Stimulated activated CD8-positive, alpha-beta memory T cell treated with anti-CD3 and anti-CD28 coated beads, Interleukin-7, amount 100 ng/mL, for 4 hours (primary cell): ENCODE measurements around the gene RGCC.
"Not testable (repeated sequence)": the region's sequence is repeated elsewhere in the genome, so short reads cannot be mapped to it uniquely, and the experiment has no call there.

Experiments
- DNase-seq, 2 donors: peaks; one replicate each; pipeline ENCODE4 v3.0.0-alpha.2; 2020; ENCODE audit warnings: low read depth in 2 of 2

The RGCC gene

DNA sequence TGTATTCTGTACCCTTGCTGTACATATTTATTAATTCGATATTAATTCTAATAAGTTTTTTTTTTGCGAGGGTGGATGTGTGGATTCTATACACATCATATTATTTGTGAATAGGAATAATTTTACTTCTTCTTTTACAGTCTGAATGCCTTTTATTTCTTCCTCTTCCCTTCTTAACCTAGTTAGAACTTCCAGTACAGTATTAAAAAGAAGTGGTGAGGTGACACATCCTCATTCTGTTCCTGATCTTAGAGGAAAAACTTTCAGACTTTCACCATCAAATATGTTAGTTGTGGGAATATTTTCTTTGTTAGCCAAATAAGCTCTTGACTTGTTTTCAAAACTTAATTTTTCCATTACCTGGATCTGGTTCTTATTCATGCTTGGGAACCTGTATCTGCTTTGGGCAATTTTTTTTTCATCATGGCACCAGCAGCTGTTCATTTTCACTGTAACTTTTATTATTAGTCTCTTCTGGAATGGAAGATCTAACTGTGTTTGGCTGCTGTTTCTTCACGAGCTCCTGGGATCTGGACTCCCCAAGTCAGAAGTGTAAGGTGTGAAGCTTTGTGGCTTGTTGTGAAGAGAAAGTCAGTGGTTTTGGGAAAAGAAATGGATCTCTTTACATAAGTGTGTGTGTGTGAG, 33.1 kb downstream of the RGCC start:
- DNase-seq, result no peak

GRCh38 chr13:41491436-41491835, 34.1 kb downstream of the RGCC start:
- no peak for DNase-seq

DNA sequence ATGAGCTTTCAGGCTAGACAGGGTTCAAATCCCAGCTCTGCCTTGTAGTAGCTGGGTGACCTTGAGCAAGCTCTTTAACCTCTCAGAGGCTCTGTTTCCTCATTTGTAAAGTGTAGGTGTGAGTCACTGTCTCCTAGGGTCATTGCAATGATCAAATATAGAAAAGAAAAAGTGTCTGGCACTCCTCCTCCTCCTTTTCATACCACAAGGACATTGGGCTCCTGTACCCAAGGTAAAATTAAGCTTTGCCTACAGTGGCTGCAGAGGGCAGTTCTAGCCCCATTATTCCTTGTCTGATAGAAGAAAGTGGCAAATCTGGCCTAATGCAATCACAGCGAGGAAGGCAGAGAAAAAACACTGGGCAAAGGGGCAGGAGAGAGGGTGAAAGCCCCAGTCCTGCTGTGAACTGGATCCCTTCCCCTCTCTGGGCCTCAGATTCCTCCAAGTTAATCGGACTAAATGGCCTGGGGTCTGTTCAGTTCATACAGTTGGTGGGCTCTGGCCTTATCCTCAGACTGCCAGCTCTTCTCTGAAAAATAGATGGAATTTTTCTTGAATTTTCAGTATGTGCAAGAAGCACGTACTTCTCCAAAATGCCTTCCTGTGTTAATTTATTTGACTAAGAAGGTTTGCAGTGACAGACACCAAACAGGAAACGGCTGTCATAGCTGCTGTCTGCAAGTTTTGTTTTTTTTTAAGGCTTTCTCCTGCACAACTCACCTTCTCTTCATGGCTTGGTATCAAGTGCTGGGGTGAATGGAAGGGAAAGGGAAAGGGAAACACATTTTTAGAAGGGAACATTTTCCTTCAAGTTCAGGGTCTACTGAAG, 35.3 kb downstream of the RGCC start:
- DNase-seq, result no peak

- DNase-seq, result no peak
Observed at GRCh38 chr13:41494202-41494601, 36.9 kb downstream of the RGCC start.

- DNase-seq, result no peak
Observed at GRCh38 chr13:41495044-41495443, 37.7 kb downstream of the RGCC start.

GRCh38 chr13:41496420-41497234, 39.3 kb downstream of the RGCC start:
- no peak for DNase-seq

- no peak for DNase-seq
Observed at GRCh38 chr13:41497436-41497835, 40.1 kb downstream of the RGCC start.

- no peak for DNase-seq
Observed at GRCh38 chr13:41499452-41499851, 42.1 kb downstream of the RGCC start.

- DNase-seq, result no peak
Observed at GRCh38 chr13:41500511-41500910, 43.2 kb downstream of the RGCC start.

GRCh38 chr13:41501281-41501680, 43.9 kb downstream of the RGCC start:
- DNase-seq, result no peak

DNA sequence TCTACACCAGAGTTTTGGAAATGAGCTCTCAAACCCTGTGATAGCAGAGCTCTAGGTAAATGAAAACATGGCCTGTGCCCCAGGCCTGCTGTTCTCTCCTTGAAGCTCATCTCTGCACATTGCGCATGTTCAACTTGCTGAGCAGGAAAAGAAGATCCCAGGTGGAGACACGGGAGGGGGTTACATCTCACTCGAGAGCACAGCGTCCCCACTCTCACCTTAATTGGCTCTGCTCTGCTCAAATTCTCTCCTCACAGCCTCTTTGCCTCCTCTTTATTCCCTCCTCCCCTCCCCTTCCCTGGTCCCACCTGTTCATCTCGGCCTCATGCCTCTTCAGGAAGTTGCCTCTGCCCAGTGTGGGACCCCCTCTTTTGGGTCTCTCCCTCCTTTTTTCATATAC, 44.7 kb downstream of the RGCC start:
- DNase-seq, result no peak

DNA sequence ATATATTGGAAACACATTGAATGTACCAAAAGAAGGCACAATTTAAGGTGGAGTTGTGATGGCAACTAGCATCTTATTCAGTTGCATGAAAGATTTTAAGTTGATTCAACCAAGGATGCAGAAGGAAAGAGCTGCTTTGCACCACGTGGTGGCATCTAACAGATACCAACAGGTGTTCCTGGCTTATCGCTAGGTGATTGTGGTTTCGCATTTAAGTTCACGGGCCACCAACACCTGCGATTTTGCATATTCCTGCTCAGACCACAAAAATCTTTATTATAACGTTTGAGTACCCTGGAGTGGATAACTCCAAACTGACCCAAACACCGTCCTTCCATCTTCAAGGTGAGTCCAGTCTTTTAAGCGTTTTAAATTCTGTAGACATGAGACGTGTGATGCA, 45.3 kb downstream of the RGCC start:
- DNase-seq, result no peak

DNA sequence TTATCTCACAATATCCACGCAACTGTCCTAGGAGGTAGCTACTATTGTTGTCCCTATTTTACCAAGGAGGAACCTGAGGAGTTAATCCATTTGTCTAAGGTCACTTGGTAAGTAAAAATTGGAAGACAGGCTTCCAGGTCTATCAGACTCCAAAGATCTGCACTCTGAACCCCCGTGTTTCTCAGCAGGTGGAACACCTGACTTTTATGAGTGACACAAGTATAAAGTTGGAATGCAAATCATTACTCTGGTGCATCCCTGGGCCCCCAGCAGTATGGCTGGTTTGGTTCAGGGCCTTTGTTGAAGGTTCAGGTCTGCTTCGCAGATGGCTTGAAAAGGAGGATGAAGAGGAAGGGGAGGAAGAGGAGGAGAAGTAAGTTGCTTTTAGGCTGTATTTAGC, 46.0 kb downstream of the RGCC start:
- no peak for DNase-seq

GRCh38 chr13:41504657-41505056, 47.3 kb downstream of the RGCC start:
- not testable (repeated sequence) for DNase-seq

DNA sequence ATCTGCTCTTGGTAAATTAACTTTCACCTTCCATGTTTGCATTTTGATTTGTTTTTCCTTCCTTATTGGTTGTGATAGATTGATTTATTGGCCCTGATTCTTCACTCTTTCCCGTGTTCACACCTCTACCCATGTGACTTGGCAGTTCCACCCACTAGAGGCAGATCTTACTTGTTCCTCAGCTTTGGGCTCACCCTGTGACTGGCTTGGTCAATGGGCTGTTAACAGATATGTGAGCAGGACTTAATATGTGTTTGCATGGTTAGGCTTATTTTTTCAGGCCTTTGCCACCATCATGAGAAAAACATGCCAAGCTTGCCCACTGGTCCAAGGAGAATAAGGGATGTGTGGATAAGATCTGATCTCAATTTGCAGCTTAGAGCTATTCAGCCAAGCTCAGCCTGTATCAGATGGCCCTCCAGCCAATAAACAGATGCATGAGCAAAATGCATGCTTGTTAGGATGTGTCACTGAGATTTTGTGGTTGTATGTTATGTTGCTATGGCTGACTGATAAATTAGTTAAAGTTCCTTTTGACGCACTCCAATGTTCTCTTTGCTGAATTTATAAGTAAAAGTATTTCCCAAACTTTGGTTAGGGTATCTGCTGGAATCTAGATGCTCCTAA, 48.0 kb downstream of the RGCC start:
- DNase-seq, result no peak

DNA sequence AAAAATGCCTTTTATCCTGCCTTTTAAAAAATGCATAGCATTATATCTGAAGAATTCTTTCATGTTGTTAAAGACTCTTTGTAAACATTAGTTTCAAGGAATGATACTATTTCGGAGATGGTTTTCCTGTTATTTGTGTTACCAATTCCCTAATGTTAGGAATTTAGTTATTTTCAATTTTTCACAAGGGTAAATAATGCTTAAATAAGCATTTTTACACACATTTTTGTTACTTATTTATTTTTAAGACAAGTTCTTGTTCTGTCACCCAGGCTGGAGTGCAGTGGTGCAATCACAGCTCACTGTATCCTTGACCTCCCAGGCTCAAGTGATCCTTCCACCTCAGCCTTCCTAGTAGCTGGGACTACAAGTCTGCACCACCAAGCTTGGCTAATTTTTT, 49.0 kb downstream of the RGCC start:
- DNase-seq, result no peak

DNA sequence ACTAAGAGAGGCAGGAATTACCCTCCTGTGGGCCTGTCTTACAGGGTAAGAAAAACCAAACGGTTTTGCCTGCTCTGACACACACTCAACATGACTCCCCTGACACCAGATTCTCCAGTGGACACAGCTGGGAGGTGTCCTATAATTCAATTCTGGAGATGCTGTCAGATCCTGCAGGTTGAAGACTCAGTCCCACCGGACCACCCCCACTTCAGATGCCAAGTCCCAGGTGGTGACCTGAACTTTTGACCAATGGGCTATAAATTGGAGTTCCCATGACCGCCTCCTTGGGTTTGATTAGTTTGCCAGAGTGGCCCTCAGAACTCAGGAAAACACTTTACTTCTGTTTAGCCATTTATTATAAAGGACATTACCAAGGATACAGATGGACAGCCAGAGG, 52.6 kb downstream of the RGCC start:
- DNase-seq, result no peak

DNA sequence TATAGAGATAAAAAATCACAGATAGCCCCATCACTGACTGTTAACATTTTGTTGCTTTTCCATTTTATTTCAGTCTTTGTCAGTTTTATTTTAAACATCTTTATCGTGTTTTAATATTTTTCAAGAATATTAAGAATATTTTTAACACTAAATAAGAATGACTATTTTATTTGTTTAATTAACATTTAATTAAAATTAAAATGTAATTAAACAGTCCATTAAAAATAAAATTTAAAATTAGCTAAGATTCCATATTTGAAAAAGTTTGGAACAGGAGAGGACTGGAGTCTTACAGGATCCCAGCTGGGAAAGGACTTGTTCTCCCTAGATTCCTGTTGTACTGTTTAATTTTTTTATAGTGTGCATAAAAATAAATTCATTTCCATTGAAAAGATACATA, 54.5 kb downstream of the RGCC start:
- DNase-seq, result no peak

- no peak for DNase-seq
Observed at GRCh38 chr13:41512441-41512840, 55.1 kb downstream of the RGCC start.

GRCh38 chr13:41513600-41513999, 56.2 kb downstream of the RGCC start:
- DNase-seq, result no peak

DNA sequence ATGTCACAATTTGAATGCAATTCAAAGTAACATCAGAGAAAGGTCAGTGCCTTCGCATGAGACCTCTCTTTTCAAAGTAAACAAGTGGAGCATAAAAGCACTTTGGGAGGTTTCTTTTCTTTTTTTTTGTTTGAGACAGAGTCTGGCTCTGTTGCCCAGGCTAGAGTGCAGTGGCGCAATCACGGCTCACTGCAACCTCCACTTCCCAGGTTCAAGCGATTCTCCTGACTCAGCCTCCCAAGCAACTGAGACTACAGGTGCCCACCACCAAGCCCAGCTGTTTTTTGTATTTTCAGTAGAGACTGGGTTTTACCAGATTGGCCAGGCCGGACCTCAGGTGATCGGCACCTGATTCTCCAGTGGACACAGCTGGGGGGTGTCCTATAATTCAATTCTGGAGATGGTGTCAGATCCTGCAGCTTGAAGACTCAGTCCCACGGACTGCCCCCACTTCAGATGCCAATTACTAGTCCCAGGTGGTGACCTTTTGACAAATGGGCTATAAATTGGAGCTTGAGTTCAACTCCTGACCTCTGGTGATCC, 57.6 kb downstream of the RGCC start:
- DNase-seq, result no peak
